ENCODE measurements around the gene SPSB4.

Gene SPSB4

DNA sequence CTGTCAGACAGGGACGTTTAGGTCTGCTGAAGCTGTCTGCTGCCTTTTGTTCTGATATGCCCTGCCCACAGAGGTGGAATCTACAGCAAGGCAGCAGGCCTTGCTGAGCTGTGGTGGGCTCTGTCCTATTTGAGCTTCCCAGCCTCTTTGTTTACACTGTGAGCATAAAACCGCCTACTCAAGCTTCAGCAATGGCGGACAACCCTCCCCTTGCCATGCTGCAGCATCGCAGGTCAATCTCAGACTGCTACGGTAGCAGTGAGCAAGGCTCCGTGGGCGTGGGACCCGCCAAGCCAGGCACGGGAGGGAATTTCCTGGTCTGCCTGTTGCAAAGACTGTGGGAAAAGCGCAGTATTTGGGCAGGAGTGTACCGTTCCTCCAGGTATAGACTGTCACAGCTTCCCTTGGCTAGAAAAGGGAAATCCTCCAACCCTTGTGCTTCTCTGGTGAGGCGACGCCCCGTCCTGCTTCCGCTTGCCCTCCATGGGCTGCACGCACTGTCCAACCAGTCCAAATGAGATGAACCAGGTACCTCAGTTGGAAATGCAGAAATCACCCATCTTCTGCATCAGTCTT lies 71.4 kb downstream of the SPSB4 start:
- DNase-seq: no peak

DNA sequence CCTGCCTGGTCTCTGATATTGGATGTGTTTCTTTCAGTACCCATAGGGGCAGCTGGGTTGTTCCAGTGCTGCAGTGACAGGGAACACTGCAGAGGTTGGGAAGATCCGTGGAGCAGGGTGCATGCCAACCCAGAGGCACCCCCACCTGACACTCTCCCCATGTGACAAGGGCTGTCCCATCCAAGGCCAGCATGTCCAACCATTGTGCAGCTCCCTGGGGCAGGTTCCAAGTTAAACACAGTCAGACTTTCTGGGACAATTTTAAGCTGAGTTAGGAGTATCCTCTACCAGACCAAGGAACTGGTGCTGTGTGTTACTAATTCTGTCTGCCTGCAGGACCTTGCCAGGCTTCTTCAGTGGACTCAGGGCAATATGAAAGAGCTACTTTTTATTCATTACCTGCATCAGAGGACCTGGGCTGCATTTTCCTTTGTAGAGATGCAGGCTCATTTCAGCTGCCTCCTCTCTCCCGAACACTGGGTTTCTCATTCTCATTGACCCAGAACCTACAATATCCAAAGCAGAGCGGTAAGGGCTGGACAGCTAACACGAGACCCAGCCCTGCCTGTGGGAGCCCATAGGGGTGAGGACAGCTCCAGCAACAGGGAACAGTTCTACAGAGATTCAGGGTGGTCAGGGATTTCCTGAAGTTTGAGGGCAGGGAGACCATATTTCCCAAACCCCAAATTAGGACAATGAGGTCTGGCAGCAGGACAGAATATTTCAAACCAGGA lies 72.7 kb downstream of the SPSB4 start:
- no peak for DNase-seq

DNA sequence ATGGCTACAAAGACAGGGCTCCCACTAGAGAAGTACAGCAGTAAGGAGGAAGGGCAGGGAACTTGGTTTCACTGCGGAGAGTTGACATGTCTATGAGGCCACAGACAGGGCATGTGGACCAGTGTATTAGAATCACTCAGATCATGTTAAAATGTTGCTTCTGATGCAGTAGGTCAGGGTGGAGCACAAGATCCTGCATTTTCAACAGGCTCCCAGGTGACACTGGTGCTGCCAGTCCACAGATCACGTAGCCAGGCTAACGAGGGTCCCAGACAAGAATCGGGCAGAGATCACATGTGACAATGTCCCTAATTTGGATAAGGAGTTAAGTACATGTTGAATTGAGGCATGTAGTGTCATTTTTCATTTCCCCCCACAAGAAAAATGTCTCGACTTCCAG lies 73.6 kb downstream of the SPSB4 start:
- no peak for DNase-seq

DNA sequence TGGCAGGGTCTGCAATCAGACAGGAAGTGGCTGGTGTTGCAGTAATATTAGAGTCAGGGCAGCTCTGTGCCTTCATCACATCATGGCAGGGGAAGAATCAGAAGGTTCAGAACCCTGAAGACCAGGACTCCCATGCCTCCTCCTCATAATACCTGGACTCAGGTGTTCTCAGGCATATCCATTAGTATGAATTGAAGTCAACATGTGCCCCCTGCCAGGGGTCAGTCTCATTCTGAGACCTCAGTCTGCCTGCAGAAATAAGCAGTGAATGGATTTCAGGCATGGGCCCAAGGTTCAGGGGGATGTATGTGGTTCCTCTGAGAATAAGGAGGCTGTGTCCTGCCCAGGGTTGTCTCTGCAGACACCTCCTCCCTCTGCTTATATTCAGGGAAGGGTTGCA lies 74.2 kb downstream of the SPSB4 start:
- no peak for DNase-seq

DNA sequence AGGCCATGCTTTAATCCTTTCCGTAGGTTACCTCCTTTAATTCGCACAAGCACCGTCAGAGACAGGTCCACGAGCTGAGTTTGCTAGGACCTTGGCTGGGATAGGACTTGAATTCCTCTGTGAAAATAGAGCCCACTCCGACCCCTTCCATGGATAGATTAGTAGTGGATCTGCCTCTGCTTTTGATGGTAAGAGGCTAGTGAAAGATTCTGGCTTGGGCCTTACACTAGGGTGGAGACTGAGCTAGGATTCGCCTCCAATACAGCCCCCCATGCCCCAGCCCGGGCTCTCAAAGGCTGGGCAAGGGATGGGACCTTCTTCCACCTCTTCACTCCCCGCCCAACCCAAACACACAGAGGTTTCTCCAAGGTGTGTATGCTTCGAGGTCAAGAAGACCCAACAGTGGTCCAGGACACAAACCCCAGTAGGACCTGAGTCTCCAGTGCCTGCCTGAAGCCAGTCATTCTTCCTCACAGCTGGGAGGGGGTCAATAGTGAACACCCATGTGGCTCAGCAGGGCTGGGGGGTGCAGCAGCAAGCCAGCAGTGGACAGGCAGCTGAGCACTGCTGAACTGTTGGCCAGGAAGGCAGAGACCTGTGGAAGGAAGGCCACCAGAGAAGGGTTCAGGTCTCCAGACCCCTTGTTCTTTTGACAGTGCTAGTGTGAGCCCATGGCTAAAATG lies 75.7 kb downstream of the SPSB4 start:
- DNase-seq: no peak

DNA sequence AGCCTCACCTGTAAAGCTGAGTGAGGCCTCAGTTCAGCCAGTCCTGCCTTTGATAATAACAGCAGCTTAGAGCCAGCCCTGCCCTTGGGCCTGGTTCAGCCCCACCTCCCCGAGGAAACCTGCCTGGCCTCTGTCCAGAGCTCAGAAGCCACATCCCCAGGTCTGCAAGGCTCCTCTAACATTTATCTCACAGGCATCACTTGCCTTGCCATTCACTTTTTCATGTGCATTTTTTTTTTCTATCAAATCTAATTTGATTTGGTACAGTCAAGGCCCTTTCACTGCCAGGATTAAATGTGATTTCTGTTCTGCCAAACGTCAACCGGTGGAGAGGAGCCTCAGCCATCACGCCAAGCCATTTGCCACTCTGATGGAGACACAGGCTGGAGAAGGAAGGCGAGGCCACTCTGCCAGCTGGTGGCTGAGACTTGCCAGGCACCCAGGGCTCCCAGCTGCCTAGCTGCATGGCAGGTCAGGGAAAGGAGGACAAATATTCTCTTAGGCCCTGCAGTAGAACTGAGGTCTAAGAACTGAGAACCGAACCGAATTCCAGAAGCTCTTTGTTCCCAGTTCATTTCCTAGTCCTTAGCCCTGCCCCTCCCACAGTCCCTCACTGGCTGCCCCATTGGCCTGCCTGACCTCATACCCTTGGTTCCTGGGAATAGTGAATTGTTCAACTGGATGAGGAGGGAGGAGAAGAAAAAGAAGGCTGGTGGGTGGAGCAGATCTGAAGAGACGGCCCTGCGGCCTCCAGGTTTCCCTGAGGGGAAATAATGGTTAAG lies 76.4 kb downstream of the SPSB4 start:
- DNase-seq: no peak

DNA sequence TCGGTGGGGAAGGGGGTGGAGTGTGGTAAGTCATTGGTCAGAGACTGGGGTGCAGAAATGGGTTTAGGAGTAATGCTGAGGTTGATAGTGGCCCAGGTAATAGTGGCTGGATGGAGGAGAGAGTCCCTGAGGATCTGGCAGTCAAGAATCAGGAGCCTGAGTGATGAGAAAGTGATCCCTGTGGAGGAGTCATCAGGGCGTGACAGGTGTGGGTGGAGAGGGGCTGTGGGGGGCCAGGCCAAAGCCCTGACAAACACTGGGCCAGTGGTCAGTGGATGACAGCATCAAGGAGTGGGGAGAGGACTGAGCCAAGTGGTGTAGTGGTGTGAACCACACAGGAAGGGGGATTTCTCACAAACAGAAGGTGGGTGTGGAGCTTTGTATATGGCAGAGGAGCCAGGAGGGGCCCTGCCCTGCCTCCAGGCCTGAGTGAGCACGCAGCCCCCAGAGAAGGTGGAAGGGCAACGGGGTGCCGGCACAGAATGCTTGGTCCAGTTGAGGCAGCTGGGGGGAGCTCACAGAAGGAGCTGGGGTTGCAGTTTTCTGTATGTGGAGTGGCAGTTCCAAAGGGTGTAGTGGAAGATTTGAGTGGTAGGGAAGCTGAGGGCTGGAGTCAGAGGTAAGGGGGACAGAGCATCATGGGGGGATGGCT lies 77.1 kb downstream of the SPSB4 start:
- no peak for DNase-seq

DNA sequence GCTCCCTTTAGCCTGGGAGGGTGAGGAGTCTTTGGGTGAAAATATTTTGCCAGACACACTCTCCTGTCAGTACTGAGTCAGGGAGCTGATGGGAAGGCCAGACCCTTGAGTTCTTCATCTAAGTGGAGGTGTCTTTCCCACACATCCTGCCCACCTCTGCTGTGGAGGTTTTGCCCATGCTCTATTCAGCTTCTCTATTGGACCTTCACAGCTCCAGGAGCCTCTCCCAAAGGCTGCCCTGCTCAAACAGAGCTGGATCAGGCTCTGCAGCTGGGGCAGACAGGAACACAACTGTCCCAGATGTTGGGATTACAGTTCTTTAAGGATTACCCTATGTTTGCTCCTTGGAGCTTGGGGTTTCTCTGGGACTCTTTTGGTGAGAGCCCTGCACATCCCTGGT lies 77.9 kb downstream of the SPSB4 start:
- DNase-seq: no peak

DNA sequence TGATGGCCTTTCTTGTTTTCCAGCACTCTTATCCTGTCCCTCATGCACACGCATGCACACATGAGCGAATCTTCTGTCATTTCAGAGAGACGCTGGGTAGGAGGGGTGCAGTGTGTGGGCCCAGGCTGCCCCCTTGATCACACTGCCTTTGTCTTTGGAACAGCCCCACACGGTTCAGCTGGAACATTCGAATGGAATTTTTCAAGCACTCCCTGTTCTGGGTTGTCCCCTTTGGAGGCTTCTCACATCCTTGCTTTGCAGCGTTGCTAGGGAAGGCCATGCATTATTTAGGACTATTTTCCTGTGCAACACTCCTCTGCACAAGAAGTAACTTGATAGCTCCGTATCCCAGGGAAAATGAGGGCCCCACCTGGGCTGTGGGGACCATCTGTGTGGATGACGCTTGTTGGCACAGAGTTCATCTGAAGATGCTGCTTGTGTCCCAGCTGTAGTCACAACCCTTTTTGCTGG lies 78.4 kb downstream of the SPSB4 start:
- no peak for DNase-seq

DNA sequence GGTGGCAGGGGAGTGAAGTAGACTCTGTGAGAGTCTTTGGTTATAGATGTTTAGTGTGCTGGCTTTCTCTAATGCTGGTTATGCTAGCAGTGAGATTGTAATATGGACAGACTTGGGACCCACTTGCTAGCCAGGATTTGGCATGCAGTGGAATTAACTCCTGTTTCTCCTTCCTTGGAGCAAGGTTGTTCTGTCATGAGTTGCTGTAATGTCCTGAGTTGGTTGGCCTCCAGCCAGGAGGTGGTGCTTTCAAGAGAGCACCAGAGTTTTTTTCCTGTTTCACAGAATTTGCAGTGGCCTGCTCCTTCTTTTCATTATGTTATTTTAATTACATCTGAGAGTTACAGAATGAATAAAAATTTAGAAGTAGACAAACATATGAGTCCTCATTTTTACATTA lies 92.4 kb downstream of the SPSB4 start:
- DNase-seq: no peak

DNA sequence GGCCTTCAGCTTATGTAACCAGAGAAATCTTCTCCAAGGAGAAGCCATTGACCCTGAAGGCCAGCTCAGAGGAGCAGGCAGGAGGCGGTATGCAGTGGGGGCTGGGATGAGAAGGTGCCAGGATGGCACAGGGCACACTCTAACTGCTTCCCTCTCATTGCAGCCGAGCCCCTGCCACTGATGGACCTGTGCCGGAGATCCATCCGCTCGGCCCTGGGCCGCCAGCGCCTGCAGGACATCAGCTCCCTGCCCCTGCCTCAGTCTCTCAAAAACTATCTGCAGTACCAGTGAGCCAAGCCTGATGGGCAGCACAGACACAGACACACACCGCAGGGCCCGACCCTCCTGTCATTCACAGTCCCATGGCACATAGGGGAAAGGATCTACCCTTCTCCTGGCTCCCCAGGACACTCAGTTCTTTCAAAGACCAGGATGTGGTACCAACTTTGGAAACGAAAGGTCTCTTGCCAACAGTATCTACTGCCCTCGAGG lies 95.9 kb downstream of the SPSB4 start:
- no peak for DNase-seq

DNA sequence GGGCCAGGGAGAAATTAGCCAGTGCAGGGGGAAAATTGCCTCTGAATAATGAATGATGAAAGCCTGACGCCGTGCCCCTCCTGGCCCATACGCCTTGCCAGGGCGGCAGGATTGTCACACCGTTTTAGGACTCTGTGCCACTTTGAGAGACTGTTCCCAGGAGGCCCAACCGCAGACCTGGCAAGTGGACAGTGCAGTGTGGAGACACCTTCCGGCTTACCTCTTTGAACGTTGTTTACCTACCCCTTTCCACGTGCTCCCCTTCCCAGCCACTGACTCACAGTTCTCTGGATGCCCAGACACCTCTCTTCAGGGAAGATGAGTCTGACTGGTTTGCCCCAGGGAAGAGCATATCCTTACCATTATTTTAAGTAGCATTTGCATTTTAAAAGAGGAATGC lies 96.5 kb downstream of the SPSB4 start:
- no peak for DNase-seq

DNA sequence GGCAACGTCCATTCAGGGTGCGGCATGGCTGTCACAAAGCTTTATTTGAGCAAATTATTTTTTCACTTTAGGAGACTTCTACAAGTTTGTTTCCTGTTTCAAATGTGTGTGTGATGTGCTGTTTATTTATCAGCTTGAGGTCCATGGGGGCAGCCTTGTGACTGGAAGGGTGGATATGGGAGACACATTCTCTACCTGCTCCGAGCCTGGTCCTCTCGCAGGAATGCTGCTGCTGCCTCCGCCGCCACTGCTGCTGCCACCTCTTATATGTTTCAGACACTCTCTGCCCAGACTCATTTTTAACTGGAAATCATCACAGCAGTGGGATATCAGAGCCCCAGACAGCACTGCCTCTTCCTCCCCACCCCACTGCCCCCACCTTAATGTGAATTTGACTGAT lies 97.0 kb downstream of the SPSB4 start:
- DNase-seq: no peak

DNA sequence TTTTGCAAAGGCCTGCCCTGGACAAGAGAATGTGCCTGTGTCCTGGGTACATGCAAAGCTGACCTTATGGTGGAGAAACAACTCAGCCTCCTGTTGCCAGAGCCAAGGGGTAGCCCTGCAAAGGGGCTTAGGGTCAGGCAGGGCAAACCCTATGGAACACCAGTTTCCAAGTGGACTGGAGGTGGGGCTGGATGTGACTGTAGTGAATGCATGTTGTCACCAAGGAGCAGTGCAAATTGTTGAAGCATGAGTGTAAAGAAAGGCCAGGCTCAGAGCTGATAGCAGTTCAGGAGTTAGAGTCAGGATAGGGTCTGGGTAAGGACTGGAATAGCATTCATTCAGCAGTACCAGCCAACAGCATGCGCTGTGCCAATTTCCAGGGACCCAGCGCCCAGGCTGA lies 97.6 kb downstream of the SPSB4 start:
- no peak for DNase-seq

DNA sequence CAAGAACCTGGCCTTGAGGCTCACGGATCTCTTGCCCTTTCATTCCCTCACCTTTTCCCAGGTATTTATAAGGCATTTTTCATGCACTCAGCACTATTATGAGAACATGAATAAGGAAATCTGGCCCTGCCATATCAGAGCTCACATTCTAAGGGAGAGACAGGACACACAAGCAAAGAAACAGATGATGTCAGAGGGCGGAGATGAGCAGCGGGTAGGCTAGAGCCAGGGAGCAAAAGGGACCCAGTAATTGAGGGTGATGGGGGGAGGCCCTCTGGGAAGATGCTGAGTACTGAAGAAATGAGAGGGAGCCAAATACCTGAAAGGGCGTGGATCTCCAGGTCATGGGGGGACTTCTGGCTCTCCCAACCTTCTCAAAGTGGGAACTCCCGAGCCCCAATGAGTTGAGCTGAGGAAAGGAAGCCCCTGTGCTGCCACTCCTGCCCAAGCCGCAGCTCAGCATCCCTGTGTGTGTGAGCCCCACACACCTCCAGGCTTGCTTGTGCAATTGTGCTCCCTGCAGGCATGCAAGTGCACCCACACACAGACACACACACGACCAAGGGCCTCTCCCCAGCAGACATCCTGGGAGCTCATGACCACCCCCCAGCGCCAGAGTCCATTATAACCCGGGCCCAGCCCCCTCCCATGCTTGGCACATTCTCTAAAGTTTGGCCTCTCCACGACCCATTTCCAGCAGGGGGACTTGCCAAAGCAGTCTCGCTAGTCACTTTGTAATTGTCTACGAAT lies 99.1 kb downstream of the SPSB4 start:
- DNase-seq: no peak

DNA sequence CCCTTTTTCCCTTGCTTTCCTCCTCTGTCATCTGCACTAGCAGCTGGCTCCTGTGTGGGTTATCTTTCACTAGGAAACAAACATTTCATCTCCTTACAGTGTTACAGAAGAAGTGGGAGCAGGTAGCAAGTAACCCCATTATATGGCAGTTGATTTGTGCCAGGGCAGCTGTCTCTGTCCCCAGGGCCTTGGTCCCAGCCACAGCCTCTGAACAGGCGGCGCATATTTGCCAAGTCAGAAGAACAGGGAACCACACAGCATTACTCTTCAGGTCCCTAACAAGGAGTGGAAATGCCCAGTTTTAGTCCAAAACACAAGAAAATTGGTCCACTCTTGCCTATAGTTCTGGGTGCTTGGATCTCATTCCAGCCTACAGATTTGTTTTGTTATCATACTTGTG lies 99.8 kb downstream of the SPSB4 start:
- no peak for DNase-seq

DNA sequence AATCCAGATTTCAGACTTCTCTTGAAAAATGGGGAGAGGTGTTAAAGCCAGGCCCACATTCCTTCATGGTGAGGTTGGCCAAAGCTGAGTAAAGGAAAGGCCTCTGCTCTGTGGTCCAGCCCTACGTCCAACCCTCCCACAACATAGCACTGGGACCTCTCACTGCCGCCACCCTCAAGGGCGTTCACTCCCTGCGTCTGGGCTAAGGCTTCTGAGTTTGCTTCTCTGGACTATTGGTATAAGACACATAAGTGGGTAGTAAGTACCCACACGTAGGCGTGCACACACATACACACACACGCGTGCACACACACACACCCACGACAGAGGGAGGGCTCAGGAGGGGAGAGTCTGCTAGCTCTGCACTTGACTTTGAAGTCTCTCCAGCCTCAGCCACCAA lies 100.3 kb downstream of the SPSB4 start:
- no peak for DNase-seq

DNA sequence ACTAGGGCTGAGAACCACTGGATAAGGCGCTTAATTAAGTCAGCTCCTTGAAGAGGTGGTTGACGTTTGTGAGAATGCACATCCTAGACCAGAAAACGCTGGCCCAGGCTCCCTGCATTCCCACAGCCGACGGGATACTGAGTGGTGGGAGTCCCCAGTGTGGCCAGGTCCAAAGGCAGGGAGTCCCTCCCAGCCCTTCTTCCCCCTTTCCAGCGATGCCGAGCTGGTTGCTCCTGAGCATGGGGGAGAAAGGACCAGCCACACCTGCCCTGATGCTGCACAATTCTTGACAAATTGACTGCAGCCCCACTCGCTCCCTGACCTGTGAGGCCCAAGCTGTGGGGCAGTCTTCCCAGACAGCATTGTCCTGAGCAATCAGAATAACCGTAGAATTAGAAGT lies 101.0 kb downstream of the SPSB4 start:
- no peak for DNase-seq

DNA sequence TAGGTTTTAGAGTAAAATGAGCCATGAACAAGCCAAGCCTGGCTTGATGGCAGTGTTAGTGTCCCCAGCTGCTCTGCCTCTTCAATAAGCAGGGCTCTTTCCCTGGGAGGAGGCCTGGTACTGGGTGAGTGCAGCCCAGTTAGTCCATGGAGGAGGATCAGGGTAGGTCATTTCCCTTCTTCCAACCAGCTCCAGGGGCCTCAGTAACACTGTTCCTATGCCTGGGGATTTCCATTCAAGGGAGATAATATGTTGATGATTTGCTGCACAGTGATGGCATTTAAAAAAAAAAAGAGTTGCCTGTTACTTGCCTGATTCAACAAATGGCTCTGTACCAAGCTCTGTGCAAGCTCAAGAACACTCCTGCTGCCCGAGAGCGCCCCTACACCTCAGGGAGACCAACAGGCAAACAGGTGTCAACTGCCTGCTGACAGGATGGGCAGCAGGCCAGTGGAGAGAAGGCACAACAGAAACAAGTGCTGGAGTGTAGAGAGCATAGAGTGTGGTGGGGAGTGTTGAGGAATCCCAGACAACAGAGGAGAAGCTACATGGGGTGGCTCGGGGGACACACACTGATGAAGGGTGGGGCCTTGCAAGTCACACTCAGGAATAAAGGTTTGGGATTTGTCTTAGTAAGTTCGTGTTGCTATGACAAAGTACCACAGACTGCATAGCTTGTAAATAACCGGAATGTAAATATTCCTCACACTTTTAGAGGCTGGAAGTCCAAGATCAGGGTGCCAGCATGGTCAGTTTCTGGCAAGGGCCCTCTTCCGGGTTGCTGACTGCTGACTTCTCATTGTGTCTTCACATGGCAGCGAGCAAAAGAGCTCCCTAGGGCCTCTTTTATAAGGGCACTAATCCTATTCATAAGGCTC lies 101.9 kb downstream of the SPSB4 start:
- DNase-seq: no peak

DNA sequence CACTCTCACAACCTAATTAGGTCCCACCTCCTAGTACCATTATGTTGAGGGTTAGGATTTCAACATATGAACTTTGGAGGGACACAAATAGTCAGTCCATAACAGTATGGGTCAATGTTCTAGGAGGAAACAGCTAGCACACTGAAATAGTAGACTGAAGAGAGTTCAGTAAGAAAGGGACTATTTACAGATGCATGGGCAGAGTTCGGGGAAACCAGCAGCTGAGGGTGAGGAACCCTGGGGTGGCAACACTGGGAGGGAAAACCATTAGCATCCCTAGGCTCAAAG lies 102.5 kb downstream of the SPSB4 start:
- no peak for DNase-seq

DNA sequence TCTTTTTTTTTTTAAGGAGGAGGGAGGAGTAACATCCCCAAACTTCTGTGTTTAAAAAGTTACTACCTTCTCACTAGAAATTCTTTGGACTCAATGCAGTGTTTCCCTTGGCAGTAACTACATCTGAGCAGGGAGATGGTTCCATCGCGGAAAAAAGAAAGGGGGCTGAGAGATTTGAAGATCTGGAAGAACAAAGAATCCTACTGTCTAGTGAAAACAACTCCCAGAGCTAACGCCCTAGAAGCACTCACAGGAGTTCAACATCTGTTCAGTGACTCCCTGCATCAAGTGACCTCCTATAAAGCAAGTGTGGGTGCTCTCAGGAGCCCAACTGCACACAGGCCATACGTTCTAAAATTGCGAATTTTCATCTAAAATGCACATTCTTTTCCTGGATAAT lies 113.7 kb downstream of the SPSB4 start:
- DNase-seq: no peak
